Activated naive CD8-positive, alpha-beta T cell treated with anti-CD3 and anti-CD28 coated beads, Interleukin-2, amount 50 U/mL, for 24 hours (primary cell): ENCODE data around the gene AKT2.

Source experiments
- ATAC-seq: fragments of 150-1000 bp; cut with Tn5 transposase; one replicate; pipeline ENCODE4 v1.10.0; 2021
- DNase-seq: peaks from one replicate; pipeline ENCODE4 v3.0.0; 2021
- H3K27ac Mint-ChIP-seq: one replicate; pipeline ENCODE4 v1.8.0; 2021; ENCODE audit warnings: mild to moderate bottlenecking, mixed read lengths
- H3K27me3 Mint-ChIP-seq: one replicate; pipeline ENCODE4 v1.8.0; 2021; ENCODE audit warnings: mixed read lengths
- H3K36me3 Mint-ChIP-seq: one replicate; pipeline ENCODE4 v1.8.0; 2021; ENCODE audit warnings: low read depth, mixed read lengths
- H3K4me1 Mint-ChIP-seq: one replicate; pipeline ENCODE4 v1.8.0; 2021; ENCODE audit warnings: mixed read lengths
- H3K4me3 Mint-ChIP-seq: one replicate; pipeline ENCODE4 v1.8.0; 2021; ENCODE audit warnings: mild to moderate bottlenecking, moderate library complexity, mixed read lengths
- H3K9me3 Mint-ChIP-seq: one replicate; pipeline ENCODE4 v1.8.0; 2021; ENCODE audit warnings: mixed read lengths

The AKT2 gene

GRCh38 chr19:40243181-40243580 is 42.0 kb downstream of the AKT2 start:
- no peak for DNase-seq
- no peak overlapping the region for H3K27ac Mint-ChIP-seq
- no peak for ATAC-seq
- H3K9me3 Mint-ChIP-seq: no peaks in the 10 kb centered on the region
- no peaks in the 10 kb centered on the region for H3K27me3 Mint-ChIP-seq
- H3K36me3 Mint-ChIP-seq: peaks cover 10% of the 10 kb centered on the region
- H3K4me3 Mint-ChIP-seq: no peak overlapping the region
- no peaks in the 10 kb centered on the region for H3K4me1 Mint-ChIP-seq

- ATAC-seq (no peak), DNase-seq (no peak)
- Mint-ChIP-seq H3K9me3 (no peaks in the 10 kb centered on the region), H3K4me1 (no peaks in the 10 kb centered on the region), H3K27ac (no peak overlapping the region), H3K4me3 (no peak overlapping the region), H3K36me3 (peaks cover 10% of the 10 kb centered on the region), H3K27me3 (no peaks in the 10 kb centered on the region)
Observed at GRCh38 chr19:40242480-40242879, 42.7 kb downstream of the AKT2 start.

GRCh38 chr19:40241809-40242384 is 43.2 kb downstream of the AKT2 start:
- Mint-ChIP-seq H3K4me3 (no peak overlapping the region), H3K9me3 (no peaks in the 10 kb centered on the region), H3K4me1 (no peaks in the 10 kb centered on the region), H3K27me3 (no peaks in the 10 kb centered on the region), H3K36me3 (peaks cover 12% of the 10 kb centered on the region), H3K27ac (no peak overlapping the region)
- DNase-seq (no peak), ATAC-seq (no peak)

- DNase-seq (no peak), ATAC-seq (no peak)
- Mint-ChIP-seq H3K27me3 (no peaks in the 10 kb centered on the region), H3K36me3 (peaks cover 13% of the 10 kb centered on the region), H3K27ac (no peak overlapping the region), H3K4me1 (no peaks in the 10 kb centered on the region), H3K9me3 (no peaks in the 10 kb centered on the region), H3K4me3 (no peak overlapping the region)
Observed at GRCh38 chr19:40241125-40241808, 43.9 kb downstream of the AKT2 start.

GRCh38 chr19:40240332-40240731 is 44.8 kb downstream of the AKT2 start:
- Mint-ChIP-seq H3K9me3 (no peaks in the 10 kb centered on the region), H3K27me3 (no peaks in the 10 kb centered on the region), H3K36me3 (peaks cover 13% of the 10 kb centered on the region), H3K4me3 (no peak overlapping the region), H3K27ac (no peak overlapping the region), H3K4me1 (no peaks in the 10 kb centered on the region)
- ATAC-seq (no peak), DNase-seq (no peak)

GRCh38 chr19:40239415-40240226 is 45.5 kb downstream of the AKT2 start:
- ATAC-seq (no peak), DNase-seq (no peak)
- Mint-ChIP-seq H3K4me1 (no peaks in the 10 kb centered on the region), H3K27ac (no peak overlapping the region), H3K4me3 (no peak overlapping the region), H3K9me3 (no peaks in the 10 kb centered on the region), H3K36me3 (peaks cover 13% of the 10 kb centered on the region), H3K27me3 (no peaks in the 10 kb centered on the region)

GRCh38 chr19:40238775-40239174 is 46.4 kb downstream of the AKT2 start:
- ATAC-seq: no peak
- no peaks in the 10 kb centered on the region for H3K4me1 Mint-ChIP-seq

GRCh38 chr19:40237791-40238190 is 47.4 kb downstream of the AKT2 start:
- H3K27me3 Mint-ChIP-seq: no peaks in the 10 kb centered on the region
- no peak overlapping the region for H3K27ac Mint-ChIP-seq
- no peak for DNase-seq
- no peak for ATAC-seq
- H3K4me3 Mint-ChIP-seq: no peak overlapping the region
- peaks cover 13% of the 10 kb centered on the region for H3K36me3 Mint-ChIP-seq
- no peaks in the 10 kb centered on the region for H3K9me3 Mint-ChIP-seq
- no peaks in the 10 kb centered on the region for H3K4me1 Mint-ChIP-seq

More at GRCh38 chr19:40238775-40239174, 46.4 kb downstream of the AKT2 start:
- no peaks in the 10 kb centered on the region for H3K9me3 Mint-ChIP-seq
- peaks cover 13% of the 10 kb centered on the region for H3K36me3 Mint-ChIP-seq
- DNase-seq: no peak
- no peaks in the 10 kb centered on the region for H3K27me3 Mint-ChIP-seq
- H3K4me3 Mint-ChIP-seq: no peak overlapping the region
- H3K27ac Mint-ChIP-seq: no peak overlapping the region

- no peak for DNase-seq
- peaks cover 11% of the 10 kb centered on the region for H3K36me3 Mint-ChIP-seq
- ATAC-seq: no peak
Observed at GRCh38 chr19:40236366-40236765, 48.8 kb downstream of the AKT2 start.

GRCh38 chr19:40236026-40236355 is 49.2 kb downstream of the AKT2 start:
- no peak for DNase-seq
- no peak overlapping the region for H3K4me3 Mint-ChIP-seq
- no peaks in the 10 kb centered on the region for H3K27me3 Mint-ChIP-seq
- no peak overlapping the region for H3K27ac Mint-ChIP-seq
- peaks cover 8% of the 10 kb centered on the region for H3K36me3 Mint-ChIP-seq
- H3K4me1 Mint-ChIP-seq: peaks cover under 1% of the 10 kb centered on the region
- ATAC-seq: no peak
- no peaks in the 10 kb centered on the region for H3K9me3 Mint-ChIP-seq

More at GRCh38 chr19:40236366-40236765, 48.8 kb downstream of the AKT2 start:
- H3K4me1 Mint-ChIP-seq: no peaks in the 10 kb centered on the region
- no peak overlapping the region for H3K27ac Mint-ChIP-seq
- H3K27me3 Mint-ChIP-seq: no peaks in the 10 kb centered on the region
- no peaks in the 10 kb centered on the region for H3K9me3 Mint-ChIP-seq
- no peak overlapping the region for H3K4me3 Mint-ChIP-seq

- peaks cover 6% of the 10 kb centered on the region for H3K4me1 Mint-ChIP-seq
- H3K27ac Mint-ChIP-seq: no peak overlapping the region
- DNase-seq: no peak
- ATAC-seq: no peak
- no peaks in the 10 kb centered on the region for H3K9me3 Mint-ChIP-seq
- no peaks in the 10 kb centered on the region for H3K27me3 Mint-ChIP-seq
- peaks cover 8% of the 10 kb centered on the region for H3K36me3 Mint-ChIP-seq
- H3K4me3 Mint-ChIP-seq: no peak overlapping the region
Observed at GRCh38 chr19:40235238-40236025, 49.7 kb downstream of the AKT2 start.

- H3K9me3 Mint-ChIP-seq: no peaks in the 10 kb centered on the region
- DNase-seq (no peak), ATAC-seq (no peak)
- H3K36me3 Mint-ChIP-seq: peaks cover 8% of the 10 kb centered on the region
- H3K4me3 Mint-ChIP-seq: no peak overlapping the region
- no peaks in the 10 kb centered on the region for H3K27me3 Mint-ChIP-seq
- H3K27ac Mint-ChIP-seq: no peak overlapping the region
- H3K4me1 Mint-ChIP-seq: peaks cover 14% of the 10 kb centered on the region
Observed at GRCh38 chr19:40234429-40235237, 50.5 kb downstream of the AKT2 start.

- Mint-ChIP-seq H3K27me3 (no peaks in the 10 kb centered on the region), H3K4me1 (peaks cover 21% of the 10 kb centered on the region), H3K27ac (no peak overlapping the region), H3K36me3 (peaks cover 3% of the 10 kb centered on the region), H3K9me3 (no peaks in the 10 kb centered on the region), H3K4me3 (no peak overlapping the region)
- DNase-seq (no peak), ATAC-seq (no peak)
Observed at GRCh38 chr19:40233811-40234389, 51.2 kb downstream of the AKT2 start.
